IMR-90 (cell line): ENCODE results near the gene PXYLP1. TPM values are rescaled to one million over a fixed set of nuclear protein-coding genes. Genes with fewer than 3 reads are reported as not detected.

Experiments
- ATAC-seq: fragments of 200-7000 bp; cut with Tn5 transposase; 2 replicates; pipeline ENCODE4 v1.9.1; 2020; ENCODE audit warnings: low read depth, mild to moderate bottlenecking, moderate library complexity
- BruUV-seq: library from RNA; stranded (reverse); fragments of 400-500 nt; replicated peaks from 2 replicates; lab custom pipeline; 2021; lab: Mats Ljungman, UMichigan
- CTCF ChIA-PET: fragments of 300-600 bp; formaldehyde crosslinking; extraction: SDS; loops from one replicate; lab custom pipeline; 2021; ENCODE audit warnings: antibody characterized with exemption; lab: Yijun Ruan, JAX
- POLR2A ChIA-PET: fragments of 300-600 bp; sonication (Branson Sonifier 250); formaldehyde crosslinking; loops from one replicate; lab custom pipeline; 2022; ENCODE audit warnings: antibody characterized with exemption; ENCODE audit not compliant: unreplicated experiment; lab: Charles Lee
- DNase-seq: peaks from one replicate; pipeline ENCODE4 v3.0.0; 2013
- H2AFZ ChIP-seq: replicated peaks from 2 replicates; pipeline ENCODE3; 2013; ENCODE audit warnings: low read length, mild to moderate bottlenecking; ENCODE audit not compliant: poor library complexity
- H2AK5ac ChIP-seq: 2 replicates; pipeline ENCODE4 v1.6.1; 2013; ENCODE audit warnings: low read depth, low read length, inconsistent platforms
- H2AK9ac ChIP-seq: replicated peaks from 2 replicates; pipeline ENCODE3; 2013; ENCODE audit warnings: mild to moderate bottlenecking, low read depth, low read length, moderate library complexity; ENCODE audit not compliant: poor library complexity
- H2BK120ac ChIP-seq: 2 replicates; pipeline ENCODE4 v1.6.1; 2013; ENCODE audit warnings: low read depth, low read length, inconsistent platforms
- H2BK15ac ChIP-seq: 3 replicates; pipeline ENCODE4 v1.6.1; 2013; ENCODE audit warnings: low read depth, low read length, inconsistent platforms
- H2BK20ac ChIP-seq: 2 replicates; pipeline ENCODE4 v1.6.1; 2013; ENCODE audit warnings: low read depth, mild to moderate bottlenecking, inconsistent platforms, low read length, moderate library complexity
- H2BK5ac ChIP-seq: 2 replicates; pipeline ENCODE4 v1.6.1; 2013; ENCODE audit warnings: mild to moderate bottlenecking, low read depth, low read length, inconsistent platforms; ENCODE audit not compliant: poor library complexity, severe bottlenecking
- H3K14ac ChIP-seq: replicated peaks from 2 replicates; pipeline ENCODE4 v1.6.1; 2013; ENCODE audit warnings: low read depth, low read length, inconsistent platforms
- H3K18ac ChIP-seq: 2 replicates; pipeline ENCODE4 v1.6.1; 2013; ENCODE audit warnings: low read depth, low read length, control low read depth
- H3K23ac ChIP-seq: 2 replicates; pipeline ENCODE4 v1.6.1; 2013; ENCODE audit warnings: low read depth, low read length, inconsistent platforms
- H3K27ac ChIP-seq: 2 replicates; pipeline ENCODE4 v1.5.1; 2013; ENCODE audit warnings: mild to moderate bottlenecking, control low read depth, low read length; ENCODE audit not compliant: insufficient read depth
- H3K27me3 ChIP-seq: 2 replicates; pipeline ENCODE4 v1.6.1; 2013; ENCODE audit warnings: low read length; ENCODE audit not compliant: control insufficient read depth, insufficient read depth
- H3K36me3 ChIP-seq: 2 replicates; pipeline ENCODE4 v1.6.1; 2013; ENCODE audit warnings: low read length, mixed read lengths; ENCODE audit not compliant: control insufficient read depth, insufficient read depth
- H3K4ac ChIP-seq: 2 replicates; pipeline ENCODE4 v1.6.1; 2013; ENCODE audit warnings: low read depth, low read length, inconsistent platforms
- H3K4me1 ChIP-seq: 2 replicates; pipeline ENCODE4 v1.6.1; 2013; ENCODE audit warnings: low read length, mixed read lengths; ENCODE audit not compliant: control insufficient read depth, insufficient read depth
- H3K4me2 ChIP-seq: 2 replicates; pipeline ENCODE4 v1.6.1; 2013; ENCODE audit warnings: low read depth, mild to moderate bottlenecking, control low read depth, low read length, moderate library complexity
- H3K4me3 ChIP-seq: 2 replicates; pipeline ENCODE4 v1.5.1; 2013; ENCODE audit warnings: low read depth, mild to moderate bottlenecking, control low read depth, low read length, moderate library complexity; ENCODE audit not compliant: insufficient read depth
- H3K56ac ChIP-seq: 2 replicates; pipeline ENCODE4 v1.6.1; 2013; ENCODE audit warnings: low read length, inconsistent platforms; ENCODE audit not compliant: insufficient read depth; ENCODE audit errors: extremely low read depth
- H3K79me1 ChIP-seq, 2 experiments: 2 replicates each; pipeline ENCODE4 v1.6.1; 2013; ENCODE audit warnings: low read length in 2 of 2, inconsistent platforms in 1 of 2, low read depth in 1 of 2
- H3K9ac ChIP-seq: 2 replicates; pipeline ENCODE4 v1.6.1; 2013; ENCODE audit warnings: low read depth, low read length, control low read depth
- H3K9me1 ChIP-seq: 2 replicates; pipeline ENCODE4 v1.6.1; 2013; ENCODE audit warnings: low read length, inconsistent platforms; ENCODE audit not compliant: insufficient read depth
- H3K9me3 ChIP-seq: 2 replicates; pipeline ENCODE4 v1.6.1; 2013; ENCODE audit warnings: low read length; ENCODE audit not compliant: control insufficient read depth, insufficient read depth
- H4K20me1 ChIP-seq: 2 replicates; pipeline ENCODE4 v1.6.1; 2013; ENCODE audit warnings: low read length, inconsistent platforms; ENCODE audit not compliant: insufficient read depth
- H4K5ac ChIP-seq: 2 replicates; pipeline ENCODE4 v1.6.1; 2013; ENCODE audit warnings: mild to moderate bottlenecking, low read depth, low read length, control low read depth
- H4K8ac ChIP-seq, 2 experiments: 2 replicates each; pipeline ENCODE4 v1.6.1; 2013; ENCODE audit warnings: low read depth in 2 of 2, low read length in 2 of 2, control low read depth in 1 of 2, inconsistent platforms in 1 of 2
- H4K91ac ChIP-seq: 2 replicates; pipeline ENCODE4 v1.6.1; 2013; ENCODE audit warnings: low read depth, low read length, inconsistent platforms; ENCODE audit not compliant: insufficient read depth
- CHD1 ChIP-seq: IDR thresholded peaks from 2 replicates; pipeline ENCODE4 v1.6.1; 2012; ENCODE audit warnings: low read depth, low read length, improper control_type of control experiment
- FOS ChIP-seq: fragments of 150-350 bp; IDR thresholded peaks from 2 replicates; pipeline ENCODE4 v1.6.1; 2016; ENCODE audit warnings: low read depth, low read length
- MAFK ChIP-seq: IDR thresholded peaks from 2 replicates; pipeline ENCODE4 v1.6.1; 2012; ENCODE audit warnings: low read depth, low read length, improper control_type of control experiment
- MAZ ChIP-seq: IDR thresholded peaks from 2 replicates; pipeline ENCODE4 v1.6.1; 2012; ENCODE audit warnings: low read depth, mild to moderate bottlenecking, low read length, improper control_type of control experiment, moderate library complexity, borderline replicate concordance
- NFE2L2 ChIP-seq: fragments of 150-350 bp; IDR thresholded peaks from 2 replicates; pipeline ENCODE4 v1.6.1; 2016; ENCODE audit warnings: low read depth, mild to moderate bottlenecking, low read length
- POLR2A ChIP-seq: IDR thresholded peaks from 2 replicates; pipeline ENCODE4 v1.6.1; 2012; ENCODE audit warnings: mild to moderate bottlenecking, low read depth, low read length
- RAD21 ChIP-seq: IDR thresholded peaks from 2 replicates; pipeline ENCODE4 v1.6.1; 2012; ENCODE audit warnings: low read length, improper control_type of control experiment
- RCOR1 ChIP-seq: IDR thresholded peaks from 2 replicates; pipeline ENCODE4 v1.6.1; 2012; ENCODE audit warnings: mild to moderate bottlenecking, low read length, improper control_type of control experiment; ENCODE audit not compliant: insufficient replicate concordance
- RFX5 ChIP-seq: IDR thresholded peaks from 2 replicates; pipeline ENCODE4 v1.8.0; 2012; ENCODE audit warnings: low read depth, mild to moderate bottlenecking, low read length, moderate library complexity
- SMC3 ChIP-seq: fragments of 150-350 bp; IDR thresholded peaks from 2 replicates; pipeline ENCODE4 v1.6.1; 2016; ENCODE audit warnings: low read depth, mild to moderate bottlenecking, antibody characterized with exemption, low read length, moderate library complexity
- WGBS, 2 experiments: methylation state at CpG; one replicate each; pipeline versions ENCODE4 v1.1.5 to v1.1.7; 2013; ENCODE audit warnings: missing lambda C conversion rate in 2 of 2; ENCODE audit not compliant: insufficient read length in 1 of 2; ENCODE audit errors: extremely low coverage in 2 of 2; 5-methylcytosine and 5-hydroxymethylcytosine counted together
- dilution Hi-C: fragments of 300-500 bp; cut with HindIII; formaldehyde crosslinking; loops from one replicate; pipeline ENCODE4 v1.14.3; 2018; ENCODE audit warnings: low sequenced_read_pairs; ENCODE audit not compliant: unreplicated experiment
- in situ Hi-C: fragments of 300-500 bp; cut with MboI; formaldehyde crosslinking; loops from 3 replicates; pipeline ENCODE4 v1.14.3; 2019; ENCODE audit warnings: low sequenced_read_pairs, inconsistent platforms, mixed read lengths
- intact Hi-C: fragments of 100-400 bp; cut with micrococcal nuclease; formaldehyde crosslinking; loops from 2 replicates; pipeline ENCODE4 v1.10.0; 2022
- polyA plus RNA-seq, 3 experiments: library from polyadenylated mRNA; depleted of rRNA; stranded (reverse); fragments of >200 nt; gene quantifications; 2 replicates each; pipeline ENCODE4 v1.2.3, GENCODE V29; 2012; ENCODE audit warnings: low replicate concordance in 1 of 3
- total RNA-seq: library from RNA; depleted of rRNA; stranded (reverse); fragments of >200 nt; gene quantifications from 2 replicates; pipeline ENCODE4 v1.2.3, GENCODE V29; 2012
- TF ChIP-seq, protein P1 (sequence below): conservative IDR thresholded peaks from 2 replicates; pipeline ENCODE4 v1.5.1; 2012; ENCODE audit warnings: mild to moderate bottlenecking, low read depth, low read length, improper control_type of control experiment
- TF ChIP-seq, protein P2 (sequence below): fragments of 150-350 bp; IDR thresholded peaks from 2 replicates; pipeline ENCODE4 v1.6.1; 2016; ENCODE audit warnings: low read depth, mild to moderate bottlenecking, low read length, moderate library complexity, borderline replicate concordance
- TF ChIP-seq, protein P3 (sequence below): fragments of 150-350 bp; IDR thresholded peaks from 2 replicates; pipeline ENCODE4 v1.6.1; 2017; ENCODE audit warnings: mild to moderate bottlenecking, antibody characterized with exemption, low read length, low read depth

The PXYLP1 gene
- total and polyA plus RNA-seq, 2 of the 4 experiments (the other 2 are of a cell fraction), result 11.7 to 15.6 TPM

DNA sequence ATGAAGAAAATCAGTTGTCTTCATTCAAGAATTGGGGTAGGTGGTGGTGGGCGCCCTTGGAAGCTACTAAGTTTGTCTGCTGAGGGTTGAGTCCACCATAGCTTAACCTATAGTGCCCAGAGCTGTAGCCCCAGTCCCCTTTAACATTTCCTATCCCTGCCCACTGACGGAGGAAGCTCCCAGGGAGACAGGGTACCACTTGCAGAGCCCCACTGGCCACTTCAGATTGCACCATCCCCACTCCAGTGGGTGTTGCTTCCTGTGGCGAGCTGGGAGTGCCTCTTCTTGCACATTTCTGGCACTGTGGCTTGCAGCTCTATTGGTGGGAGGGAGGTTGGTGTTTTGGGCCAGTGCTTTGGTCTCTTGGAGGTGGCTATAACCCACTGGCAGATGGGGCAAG is 2.7 kb downstream of the PXYLP1 start:
- Histone ChIP-seq H3K4me2 (no peak overlapping the region), H3K79me1 (peaks cover 0 to 6% of the 10 kb centered on the region in 2 experiments; a peak in 1 of 4 replicates), H3K36me3 (peaks cover 2% of the 10 kb centered on the region; the same call in 1 of the 2 replicates), H3K9ac (no peak overlapping the region), H3K4me3 (no peak overlapping the region), H2AK5ac (no peak overlapping the region), H3K4me1 (peaks cover 7% of the 10 kb centered on the region; the same call in 1 of the 2 replicates), H3K27me3 (peaks cover 3% of the 10 kb centered on the region; the same call in 1 of the 2 replicates), H3K56ac (no peak overlapping the region), H2BK15ac (no peak overlapping the region), H2BK20ac (no peak overlapping the region), H3K23ac (no peak overlapping the region), H3K9me1 (no peaks in the 10 kb centered on the region; the same call in 1 of the 2 replicates), H3K9me3 (no peaks in the 10 kb centered on the region), H4K91ac (no peak overlapping the region), H3K18ac (no peak overlapping the region), H4K8ac (no peak overlapping the region), H4K5ac (no peak overlapping the region), H3K4ac (no peak overlapping the region), H2BK5ac (no peak overlapping the region), H2AFZ (no peak overlapping the region), H3K14ac (no peak overlapping the region), H2AK9ac (no peak overlapping the region), H2BK120ac (no peak overlapping the region), H3K27ac (no peak overlapping the region), H4K20me1 (no peaks in the 10 kb centered on the region)
- no peak for DNase-seq
- dilution Hi-C loops (no loop called here), in situ Hi-C loops (no loop called here), intact Hi-C loops (loop anchor here (5.0 kb wide), 1 partner anchor 328 kb away; no protein-coding TSS in a partner anchor)
- ChIA-PET CTCF (interaction anchor here (0.6 to 1.5 kb wide), 2 partner anchors 74 to 126 kb away, joined by 3 read pairs; no protein-coding TSS in a partner anchor), POLR2A (no interaction called here)
- no peak for TF ChIP-seq POLR2A
- no peak for TF ChIP-seq MAZ
- TF ChIP-seq RCOR1, result no peak
- TF ChIP-seq, protein P1, sequence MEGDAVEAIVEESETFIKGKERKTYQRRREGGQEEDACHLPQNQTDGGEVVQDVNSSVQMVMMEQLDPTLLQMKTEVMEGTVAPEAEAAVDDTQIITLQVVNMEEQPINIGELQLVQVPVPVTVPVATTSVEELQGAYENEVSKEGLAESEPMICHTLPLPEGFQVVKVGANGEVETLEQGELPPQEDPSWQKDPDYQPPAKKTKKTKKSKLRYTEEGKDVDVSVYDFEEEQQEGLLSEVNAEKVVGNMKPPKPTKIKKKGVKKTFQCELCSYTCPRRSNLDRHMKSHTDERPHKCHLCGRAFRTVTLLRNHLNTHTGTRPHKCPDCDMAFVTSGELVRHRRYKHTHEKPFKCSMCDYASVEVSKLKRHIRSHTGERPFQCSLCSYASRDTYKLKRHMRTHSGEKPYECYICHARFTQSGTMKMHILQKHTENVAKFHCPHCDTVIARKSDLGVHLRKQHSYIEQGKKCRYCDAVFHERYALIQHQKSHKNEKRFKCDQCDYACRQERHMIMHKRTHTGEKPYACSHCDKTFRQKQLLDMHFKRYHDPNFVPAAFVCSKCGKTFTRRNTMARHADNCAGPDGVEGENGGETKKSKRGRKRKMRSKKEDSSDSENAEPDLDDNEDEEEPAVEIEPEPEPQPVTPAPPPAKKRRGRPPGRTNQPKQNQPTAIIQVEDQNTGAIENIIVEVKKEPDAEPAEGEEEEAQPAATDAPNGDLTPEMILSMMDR, result no peak
- TF ChIP-seq CHD1, result no peak
- no peak for TF ChIP-seq RAD21
- TF ChIP-seq FOS, result no peak
- no peak for TF ChIP-seq NFE2L2
- TF ChIP-seq RFX5, result no peak
- TF ChIP-seq, protein P2, sequence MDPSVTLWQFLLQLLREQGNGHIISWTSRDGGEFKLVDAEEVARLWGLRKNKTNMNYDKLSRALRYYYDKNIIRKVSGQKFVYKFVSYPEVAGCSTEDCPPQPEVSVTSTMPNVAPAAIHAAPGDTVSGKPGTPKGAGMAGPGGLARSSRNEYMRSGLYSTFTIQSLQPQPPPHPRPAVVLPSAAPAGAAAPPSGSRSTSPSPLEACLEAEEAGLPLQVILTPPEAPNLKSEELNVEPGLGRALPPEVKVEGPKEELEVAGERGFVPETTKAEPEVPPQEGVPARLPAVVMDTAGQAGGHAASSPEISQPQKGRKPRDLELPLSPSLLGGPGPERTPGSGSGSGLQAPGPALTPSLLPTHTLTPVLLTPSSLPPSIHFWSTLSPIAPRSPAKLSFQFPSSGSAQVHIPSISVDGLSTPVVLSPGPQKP, result no peak
- TF ChIP-seq, protein P3, sequence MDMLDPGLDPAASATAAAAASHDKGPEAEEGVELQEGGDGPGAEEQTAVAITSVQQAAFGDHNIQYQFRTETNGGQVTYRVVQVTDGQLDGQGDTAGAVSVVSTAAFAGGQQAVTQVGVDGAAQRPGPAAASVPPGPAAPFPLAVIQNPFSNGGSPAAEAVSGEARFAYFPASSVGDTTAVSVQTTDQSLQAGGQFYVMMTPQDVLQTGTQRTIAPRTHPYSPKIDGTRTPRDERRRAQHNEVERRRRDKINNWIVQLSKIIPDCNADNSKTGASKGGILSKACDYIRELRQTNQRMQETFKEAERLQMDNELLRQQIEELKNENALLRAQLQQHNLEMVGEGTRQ, result no peak
- TF ChIP-seq MAFK, result no peak
- TF ChIP-seq SMC3, result no peak
- WGBS, 2 experiments, result no CpG with 5 or more reads among the region's 3 CpGs
- BruUV-seq, result no TSS peak
- no peak for ATAC-seq
